Testis (tissue), 2 donors: ENCODE data around the gene SYNRG.

Source experiments
- CTCF ChIP-seq, 3 experiments: fragments of 450-650 bp in 2 of 3; fragments of 200-600 bp in 1 of 3; sonication (generic) in 1 of 3; IDR thresholded peaks; one replicate each; pipeline ENCODE4 v1.5.1; 2016 to 2019; ENCODE audit warnings: antibody characterized with exemption in 3 of 3, mild to moderate bottlenecking in 2 of 3, moderate library complexity in 1 of 3
- POLR2A ChIP-seq: fragments of 450-650 bp; IDR thresholded peaks from one replicate; pipeline ENCODE4 v1.6.1; 2017; ENCODE audit warnings: antibody characterized with exemption, mild to moderate bottlenecking, moderate library complexity

DNA sequence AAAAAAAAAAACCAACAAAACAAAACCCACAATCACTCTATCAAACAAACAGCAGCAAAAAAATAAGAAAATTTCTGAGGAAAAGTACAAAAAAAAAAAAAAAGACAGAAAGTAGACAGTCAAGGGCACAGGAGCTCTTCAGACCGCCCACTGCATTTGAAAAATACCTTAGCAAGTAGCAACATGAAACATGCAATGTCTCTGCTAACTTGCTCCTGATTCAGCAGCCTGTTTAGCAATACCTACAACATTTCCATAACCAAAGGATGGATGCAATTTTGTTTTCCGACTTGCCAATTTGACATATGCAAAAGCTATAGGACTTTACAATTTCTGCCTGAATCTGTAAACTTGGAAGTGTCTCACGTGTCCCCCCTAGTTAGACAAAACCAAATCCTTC lies 57.4 kb downstream of the SYNRG start:
- no peak for TF ChIP-seq POLR2A
- TF ChIP-seq CTCF (IDR thresholded peaks at IDR 0.05), result no peak
